ENCODE results near the gene MRTFA. TPM values are rescaled to one million over a fixed set of nuclear protein-coding genes. Genes with fewer than 3 reads are reported as not detected.
"Not testable (repeated sequence)": the region's sequence is repeated elsewhere in the genome, so short reads cannot be mapped to it uniquely, and the experiment has no call there.

Gene MRTFA
- total RNA-seq, 1 donor from 2014 or later = 53.0 TPM

GRCh38 chr22:40588726-40589125 lies 47.8 kb downstream of the MRTFA start:
- Histone ChIP-seq H3K27me3 (ENCODE audit: control insufficient read depth, insufficient read depth, low read length) (no peaks in the 10 kb centered on the region), H3K4me3 (ENCODE audit: low read depth, low read length) (no peak overlapping the region), H3K36me3 (ENCODE audit: control insufficient read depth, insufficient read depth, low read length) (no peaks in the 10 kb centered on the region)
- no peak for TF ChIP-seq CTCF (IDR thresholded peaks at IDR 0.05; ENCODE audit: insufficient read depth, low read length, poor library complexity, severe bottlenecking)
- no peak for DNase-seq (ENCODE audit: low read depth)

GRCh38 chr22:40586781-40587180 lies 49.7 kb downstream of the MRTFA start:
- Histone ChIP-seq H3K27me3 (ENCODE audit: control insufficient read depth, insufficient read depth, low read length) (no peaks in the 10 kb centered on the region), H3K36me3 (ENCODE audit: control insufficient read depth, insufficient read depth, low read length) (no peaks in the 10 kb centered on the region), H3K4me3 (ENCODE audit: low read depth, low read length) (no peak overlapping the region)
- DNase-seq (ENCODE audit: low read depth) = no peak
- no peak for TF ChIP-seq CTCF (IDR thresholded peaks at IDR 0.05; ENCODE audit: insufficient read depth, low read length, poor library complexity, severe bottlenecking)

GRCh38 chr22:40585310-40585751 lies 51.2 kb downstream of the MRTFA start:
- Histone ChIP-seq H3K4me3 (ENCODE audit: low read depth, low read length) (no peak overlapping the region), H3K36me3 (ENCODE audit: control insufficient read depth, insufficient read depth, low read length) (no peaks in the 10 kb centered on the region), H3K27me3 (ENCODE audit: control insufficient read depth, insufficient read depth, low read length) (no peaks in the 10 kb centered on the region)
- TF ChIP-seq CTCF (IDR thresholded peaks at IDR 0.05; ENCODE audit: insufficient read depth, low read length, poor library complexity, severe bottlenecking) = no peak
- DNase-seq (ENCODE audit: low read depth) = no peak

GRCh38 chr22:40584766-40585165 lies 51.8 kb downstream of the MRTFA start:
- not testable (repeated sequence) for H3K4me3 ChIP-seq (ENCODE audit: low read depth, low read length); H3K27me3 ChIP-seq (ENCODE audit: control insufficient read depth, insufficient read depth, low read length); DNase-seq (ENCODE audit: low read depth); H3K36me3 ChIP-seq (ENCODE audit: control insufficient read depth, insufficient read depth, low read length)

GRCh38 chr22:40583053-40583741 lies 53.3 kb downstream of the MRTFA start:
- H3K4me3 ChIP-seq (ENCODE audit: low read depth, low read length) = no peak overlapping the region
- H3K27me3 ChIP-seq (ENCODE audit: control insufficient read depth, insufficient read depth, low read length) = no peaks in the 10 kb centered on the region
- TF ChIP-seq CTCF (IDR thresholded peaks at IDR 0.05; ENCODE audit: insufficient read depth, low read length, poor library complexity, severe bottlenecking) = no peak
- no peaks in the 10 kb centered on the region for H3K36me3 ChIP-seq (ENCODE audit: control insufficient read depth, insufficient read depth, low read length)
- no peak for DNase-seq (ENCODE audit: low read depth)

GRCh38 chr22:40582063-40582462 lies 54.5 kb downstream of the MRTFA start:
- no peak for DNase-seq (ENCODE audit: low read depth)
- Histone ChIP-seq H3K36me3 (ENCODE audit: control insufficient read depth, insufficient read depth, low read length) (no peaks in the 10 kb centered on the region), H3K27me3 (ENCODE audit: control insufficient read depth, insufficient read depth, low read length) (no peaks in the 10 kb centered on the region), H3K4me3 (ENCODE audit: low read depth, low read length) (no peak overlapping the region)
- TF ChIP-seq CTCF (IDR thresholded peaks at IDR 0.05; ENCODE audit: insufficient read depth, low read length, poor library complexity, severe bottlenecking) = no peak

All from kidney epithelial cell (primary cell).